ENCODE results near the gene NLGN1. TPM values are rescaled to one million over a fixed set of nuclear protein-coding genes. Genes with fewer than 3 reads are reported as not detected.
"Not testable (repeated sequence)": the region's sequence is repeated elsewhere in the genome, so short reads cannot be mapped to it uniquely, and the experiment has no call there.

NLGN1 gene
- total and polyA plus RNA-seq, 2 of the 8 experiments (the other 6 are each of a cell fraction or from before 2014, with no cell fraction given), result 7.8 to 14.8 TPM

DNA sequence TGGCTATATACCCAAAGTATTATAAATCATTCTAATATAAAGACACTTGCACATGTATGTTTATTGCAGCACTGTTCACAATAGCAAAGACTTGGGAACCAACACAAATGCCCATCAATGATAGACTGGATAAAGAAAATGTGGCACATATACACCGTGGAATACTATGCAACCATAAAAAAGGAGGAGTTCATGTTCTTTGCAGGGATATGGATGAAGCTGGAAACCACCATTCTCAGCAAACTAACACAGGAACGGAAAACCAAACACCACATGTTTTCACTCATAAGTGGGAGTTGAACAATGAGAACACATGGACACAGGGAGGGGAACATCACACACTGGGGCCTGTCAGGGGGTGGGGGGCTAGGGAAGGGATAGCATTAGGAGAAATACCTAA, 148.0 kb downstream of the NLGN1 start:
- H3K23ac ChIP-seq (ENCODE audit: insufficient read length); H2BK120ac ChIP-seq (replicated peaks; ENCODE audit: low read depth, low read length); H3K9me3 ChIP-seq (ENCODE audit: insufficient read depth in 2 of 2, low read depth in 1 of 2, low read length in 1 of 2); H3K27ac ChIP-seq (ENCODE audit: low read depth, low read length); H2BK5ac ChIP-seq (ENCODE audit: low read depth, low read length); H3K79me2 ChIP-seq (ENCODE audit: control insufficient read depth in 1 of 2, insufficient read depth in 2 of 2, low read length in 2 of 2); H3K4ac ChIP-seq (replicated peaks; ENCODE audit: insufficient read length, low read depth, low read length); FAIRE-seq; H2AK5ac ChIP-seq (ENCODE audit: low read depth, low read length); H4K20me1 ChIP-seq (replicated peaks in 1 of 2; ENCODE audit: control insufficient read depth in 1 of 2, insufficient read depth in 2 of 2, low read length in 2 of 2); H3K4me3 ChIP-seq (ENCODE audit: extremely low read depth in 1 of 4, insufficient read depth in 2 of 4, low read depth in 3 of 4, low read length in 4 of 4); H3K4me2 ChIP-seq (ENCODE audit: insufficient read depth in 1 of 2, low read depth in 2 of 2, low read length in 2 of 2); POLR2A ChIA-PET (ENCODE audit: partially characterized antibody); H2BK15ac ChIP-seq (ENCODE audit: low read length); DNase-seq (ENCODE audit: low read depth in 1 of 2, low spot score in 2 of 2); H4K91ac ChIP-seq (replicated peaks; ENCODE audit: insufficient read length, low read length); H3K23me2 ChIP-seq (ENCODE audit: low read depth, low read length); H3K36me3 ChIP-seq (ENCODE audit: control insufficient read depth in 2 of 4, insufficient read depth in 4 of 4, low read length in 3 of 4); H2AFZ ChIP-seq (ENCODE audit: low read length); H4K5ac ChIP-seq (ENCODE audit: insufficient read length, low read depth, low read length); H3K27me3 ChIP-seq (replicated peaks in 1 of 4; ENCODE audit: control insufficient read depth in 3 of 4, extremely low read depth in 1 of 4, insufficient read depth in 3 of 4, low read length in 3 of 4); H3K18ac ChIP-seq (ENCODE audit: extremely low read depth, low read length); H3K79me1 ChIP-seq (ENCODE audit: low read depth, low read length); H3K4me1 ChIP-seq (replicated peaks in 1 of 4; ENCODE audit: control insufficient read depth in 3 of 4, insufficient read depth in 4 of 4, low read length in 3 of 4); H3K56ac ChIP-seq (replicated peaks; ENCODE audit: insufficient read length, low read depth, low read length); H4K8ac ChIP-seq (ENCODE audit: extremely low read depth, insufficient read depth, low read length); H3K9ac ChIP-seq (replicated peaks in 1 of 4; ENCODE audit: extremely low read depth in 1 of 4, low read depth in 3 of 4, low read length in 3 of 4); H2BK12ac ChIP-seq (ENCODE audit: low read depth, low read length); H3K14ac ChIP-seq (ENCODE audit: insufficient read length); H2BK20ac ChIP-seq (ENCODE audit: low read length): not testable (repeated sequence)
- CTCF ChIA-PET (ENCODE audit: partially characterized antibody), result interaction anchor here (1.0 kb wide), 1 partner anchor 8 kb away, joined by 3 read pairs; no protein-coding TSS in a partner anchor
- 100% methylated on average over 2 of the region's 2 CpGs; no CpG with 5 or more reads in 1 of the 2 experiments for WGBS, 2 experiments (ENCODE audit: extremely low coverage in 1 of 2, insufficient coverage in 1 of 2, insufficient read length in 1 of 2, insufficient replicate concordance in 2 of 2, low coverage in 1 of 2, low lambda C conversion rate in 2 of 2, missing lambda C conversion rate in 1 of 2)
